OCI-LY1 (cell line): ENCODE data around the gene WDR74.

Source experiments
- H2AFZ ChIP-seq: fragments of 200-600 bp; sonication (generic), shearing (Covaris generic); 2 replicates; pipeline ENCODE4 v1.6.0; 2014; ENCODE audit warnings: antibody characterized with exemption, mild to moderate bottlenecking, low read length
- H3F3A ChIP-seq: fragments of 200-600 bp; sonication (generic), shearing (Covaris generic); 2 replicates; pipeline ENCODE4 v1.6.0; 2014; ENCODE audit warnings: mild to moderate bottlenecking, antibody characterized with exemption, low read length, moderate library complexity; ENCODE audit not compliant: insufficient read depth
- H3K27ac ChIP-seq: fragments of 200-600 bp; sonication (generic); 2 replicates; pipeline ENCODE4 v1.5.1; 2014; ENCODE audit warnings: low read length, mixed run types, mild to moderate bottlenecking, low read depth; ENCODE audit not compliant: poor library complexity, severe bottlenecking
- H3K27me3 ChIP-seq: fragments of 200-600 bp; sonication (generic); 2 replicates; pipeline ENCODE4 v1.6.0; 2014; ENCODE audit warnings: antibody characterized with exemption, mild to moderate bottlenecking, low read length, moderate library complexity; ENCODE audit not compliant: insufficient read depth
- H3K36me3 ChIP-seq: fragments of 200-600 bp; sonication (generic); 2 replicates; pipeline ENCODE4 v1.6.1; 2014; ENCODE audit warnings: mild to moderate bottlenecking, antibody characterized with exemption, low read length, moderate library complexity, mixed read lengths; ENCODE audit not compliant: insufficient read depth
- H3K4me1 ChIP-seq: fragments of 200-600 bp; sonication (generic); 2 replicates; pipeline ENCODE4 v1.5.1; 2014; ENCODE audit warnings: mild to moderate bottlenecking, low read length, moderate library complexity; ENCODE audit not compliant: insufficient read depth, severe bottlenecking
- H3K4me2 ChIP-seq: fragments of 200-600 bp; sonication (generic), shearing (Covaris generic); 2 replicates; pipeline ENCODE4 v1.6.1; 2014; ENCODE audit warnings: low read length
- H3K4me3 ChIP-seq: fragments of 200-600 bp; sonication (generic); 2 replicates; pipeline ENCODE4 v1.5.1; 2014; ENCODE audit warnings: low read length, low read depth, mild to moderate bottlenecking, mixed read lengths; ENCODE audit not compliant: poor library complexity, severe bottlenecking
- H3K79me2 ChIP-seq: fragments of 200-600 bp; shearing (Covaris generic); 2 replicates; pipeline ENCODE4 v1.6.1; 2016; ENCODE audit warnings: mixed run types, low read length, mixed read lengths; ENCODE audit not compliant: insufficient read depth
- H3K9ac ChIP-seq: fragments of 200-600 bp; sonication (generic), shearing (Covaris generic); 2 replicates; pipeline ENCODE4 v1.6.1; 2014; ENCODE audit warnings: mild to moderate bottlenecking, low read length, mixed read lengths
- H3K9me2 ChIP-seq: fragments of 200-600 bp; sonication (generic), shearing (Covaris generic); 2 replicates; pipeline ENCODE4 v1.6.1; 2014; ENCODE audit warnings: low read depth, mild to moderate bottlenecking, low read length, mixed read lengths
- H3K9me3 ChIP-seq: fragments of 200-600 bp; shearing (Covaris generic); 2 replicates; pipeline ENCODE4 v1.6.1; 2014; ENCODE audit warnings: low read length, mixed read lengths
- H4K20me1 ChIP-seq: fragments of 200-600 bp; sonication (generic), shearing (Covaris generic); 2 replicates; pipeline ENCODE4 v1.6.0; 2016; ENCODE audit warnings: mild to moderate bottlenecking, low read length; ENCODE audit not compliant: insufficient read depth
- EZH2 ChIP-seq: fragments of 200-600 bp; sonication (generic), shearing (Covaris generic); IDR thresholded peaks from 2 replicates; pipeline ENCODE4 v1.8.0; 2017; ENCODE audit warnings: borderline replicate concordance, mixed run types, mild to moderate bottlenecking, antibody characterized with exemption, low read length, moderate library complexity, mixed read lengths
- TF ChIP-seq, protein P1 (sequence below): fragments of 200-600 bp; sonication (generic), shearing (Covaris generic); IDR thresholded peaks from 2 replicates; pipeline ENCODE4 v1.5.1; 2017; ENCODE audit warnings: mild to moderate bottlenecking, antibody characterized with exemption, low read length, moderate library complexity, mixed read lengths

The WDR74 gene

DNA sequence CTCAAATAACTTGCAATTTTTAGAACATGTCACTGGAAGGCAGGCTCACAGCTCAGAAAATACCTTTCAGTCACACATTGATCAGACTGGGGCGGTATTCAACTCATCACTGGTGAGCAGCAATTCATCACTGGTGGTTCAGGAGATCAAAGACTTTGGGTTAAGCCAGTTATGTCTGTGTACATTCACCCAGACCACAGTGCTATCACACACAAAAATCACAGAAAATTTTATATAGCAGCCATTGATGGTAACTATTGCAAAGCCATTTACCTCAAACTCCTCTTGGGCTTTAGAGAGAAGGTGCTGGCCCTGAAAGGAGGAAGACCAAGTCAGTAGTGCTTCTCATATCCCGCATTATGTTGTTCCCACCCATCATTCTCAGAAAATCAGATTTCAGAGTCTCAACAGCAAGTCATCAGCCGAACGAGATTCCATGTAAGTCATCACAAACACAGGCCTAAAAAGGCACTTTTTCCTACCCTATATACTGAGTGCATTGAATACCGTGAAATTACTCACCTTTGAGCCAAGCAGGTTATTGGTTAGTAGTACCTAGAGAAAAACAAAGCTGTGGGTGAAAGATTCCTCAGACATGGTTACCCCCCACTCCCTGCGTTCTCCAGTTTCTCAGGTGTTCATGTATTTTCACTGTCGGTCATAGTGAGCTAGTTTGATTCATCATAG lies 14.0 kb upstream of the WDR74 start:
- Histone ChIP-seq H3K4me3 (peak overlapping the region; percentile 100), H3K36me3 (peaks cover 50% of the 10 kb centered on the region), H3K79me2 (peaks cover 42% of the 10 kb centered on the region), H3K4me1 (peaks cover 37% of the 10 kb centered on the region), H2AFZ (no peak overlapping the region), H3K9ac (peak overlapping the region; percentile 100), H4K20me1 (no peaks in the 10 kb centered on the region), H3K27ac (peak overlapping the region; percentile 92), H3K9me2 (no peaks in the 10 kb centered on the region), H3F3A (peaks cover 52% of the 10 kb centered on the region), H3K27me3 (no peaks in the 10 kb centered on the region), H3K9me3 (no peaks in the 10 kb centered on the region), H3K4me2 (peak overlapping the region; percentile 95)
- TF ChIP-seq, protein P1, sequence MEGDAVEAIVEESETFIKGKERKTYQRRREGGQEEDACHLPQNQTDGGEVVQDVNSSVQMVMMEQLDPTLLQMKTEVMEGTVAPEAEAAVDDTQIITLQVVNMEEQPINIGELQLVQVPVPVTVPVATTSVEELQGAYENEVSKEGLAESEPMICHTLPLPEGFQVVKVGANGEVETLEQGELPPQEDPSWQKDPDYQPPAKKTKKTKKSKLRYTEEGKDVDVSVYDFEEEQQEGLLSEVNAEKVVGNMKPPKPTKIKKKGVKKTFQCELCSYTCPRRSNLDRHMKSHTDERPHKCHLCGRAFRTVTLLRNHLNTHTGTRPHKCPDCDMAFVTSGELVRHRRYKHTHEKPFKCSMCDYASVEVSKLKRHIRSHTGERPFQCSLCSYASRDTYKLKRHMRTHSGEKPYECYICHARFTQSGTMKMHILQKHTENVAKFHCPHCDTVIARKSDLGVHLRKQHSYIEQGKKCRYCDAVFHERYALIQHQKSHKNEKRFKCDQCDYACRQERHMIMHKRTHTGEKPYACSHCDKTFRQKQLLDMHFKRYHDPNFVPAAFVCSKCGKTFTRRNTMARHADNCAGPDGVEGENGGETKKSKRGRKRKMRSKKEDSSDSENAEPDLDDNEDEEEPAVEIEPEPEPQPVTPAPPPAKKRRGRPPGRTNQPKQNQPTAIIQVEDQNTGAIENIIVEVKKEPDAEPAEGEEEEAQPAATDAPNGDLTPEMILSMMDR = no peak
- TF ChIP-seq EZH2 = no peak

DNA sequence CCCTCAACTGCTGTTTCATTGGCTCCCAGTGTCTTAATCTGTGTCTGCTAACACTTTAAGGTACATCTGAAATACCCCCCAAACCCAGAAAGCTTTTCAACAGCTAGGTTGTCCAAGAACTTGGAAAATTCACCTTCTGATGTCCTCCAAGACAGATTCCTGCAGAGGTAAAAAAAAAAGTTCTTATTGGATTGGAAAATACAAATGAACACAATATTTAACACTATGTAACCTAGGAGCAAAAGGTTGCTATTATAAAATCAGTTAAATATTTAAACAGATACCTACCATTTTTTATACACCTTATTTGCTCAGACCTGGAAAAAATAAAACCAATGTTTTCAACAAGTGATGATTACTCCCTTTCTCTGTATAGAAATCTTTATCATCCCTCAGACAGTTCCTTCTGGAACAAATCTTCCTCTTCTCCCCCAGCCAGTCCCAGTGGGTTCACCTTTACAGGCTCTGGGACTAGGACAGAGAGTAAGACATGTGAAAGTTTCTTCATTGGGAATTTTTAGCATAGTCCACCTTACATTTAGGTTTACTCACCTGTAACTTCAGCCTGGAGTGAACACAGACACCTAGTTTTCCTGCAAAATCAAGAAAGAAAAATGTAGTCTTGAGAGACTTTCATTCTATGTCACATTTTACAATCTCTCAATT lies 13.3 kb upstream of the WDR74 start:
- Histone ChIP-seq H3K36me3 (peaks cover 50% of the 10 kb centered on the region), H3K9me2 (no peaks in the 10 kb centered on the region), H3K79me2 (peaks cover 35% of the 10 kb centered on the region), H3K27me3 (no peaks in the 10 kb centered on the region), H3K4me3 (peak overlapping the region; percentile 100), H3K9me3 (no peaks in the 10 kb centered on the region), H2AFZ (no peak overlapping the region), H3F3A (peaks cover 52% of the 10 kb centered on the region), H4K20me1 (no peaks in the 10 kb centered on the region), H3K4me2 (peak overlapping the region; percentile 95), H3K9ac (no peak overlapping the region), H3K27ac (no peak overlapping the region), H3K4me1 (peaks cover 29% of the 10 kb centered on the region)
- TF ChIP-seq EZH2 = no peak
- TF ChIP-seq, protein P1 = no peak

DNA sequence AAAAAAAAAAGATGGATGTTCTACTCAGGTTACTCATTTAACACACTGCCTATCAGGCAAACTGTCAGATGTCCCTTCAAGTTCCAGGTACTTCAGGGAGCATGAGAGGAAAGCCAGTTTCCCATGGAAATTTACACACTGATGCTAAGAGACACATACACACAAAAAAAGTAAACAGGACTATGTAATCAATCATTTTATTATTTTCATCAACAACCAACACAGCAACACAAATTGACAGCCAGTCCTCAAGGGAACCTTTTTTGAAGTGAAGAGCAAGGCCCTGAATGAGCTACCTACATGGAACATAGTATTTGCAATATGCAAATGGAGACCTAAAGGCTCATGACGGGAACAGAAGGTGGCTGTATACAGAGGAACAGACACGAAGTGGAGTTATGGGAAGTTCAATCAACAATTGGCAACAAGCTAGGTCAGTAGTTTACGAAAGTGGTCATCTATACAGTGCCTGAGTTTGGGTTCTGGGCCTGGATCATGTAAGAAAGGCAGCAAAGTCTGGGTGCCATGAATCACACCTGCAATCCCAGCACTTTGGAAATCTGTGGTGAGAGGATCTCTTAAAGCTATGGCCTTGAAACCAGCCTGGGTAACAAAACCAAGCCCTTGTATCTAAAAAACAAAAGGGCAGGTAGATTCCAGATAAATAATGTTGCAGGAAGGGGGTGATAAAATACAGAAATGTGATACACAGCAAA lies 12.6 kb upstream of the WDR74 start:
- no peaks in the 10 kb centered on the region for H3K9me2 ChIP-seq
- H3K27me3 ChIP-seq = no peaks in the 10 kb centered on the region
- peaks cover 52% of the 10 kb centered on the region for H3F3A ChIP-seq
- H3K9me3 ChIP-seq = no peaks in the 10 kb centered on the region
- peaks cover 45% of the 10 kb centered on the region for H3K36me3 ChIP-seq
- no peak overlapping the region; the same call in 1 of the 2 replicates for H3K9ac ChIP-seq
- H3K4me1 ChIP-seq = peaks cover 22% of the 10 kb centered on the region
- no peaks in the 10 kb centered on the region for H4K20me1 ChIP-seq
- peak overlapping the region; percentile 29 for H3K27ac ChIP-seq
- H2AFZ ChIP-seq = no peak overlapping the region
- no peak for TF ChIP-seq EZH2
- TF ChIP-seq, protein P1 = no peak
- no peak overlapping the region for H3K4me3 ChIP-seq
- peak overlapping the region; percentile 95; the same call in 1 of the 2 replicates for H3K4me2 ChIP-seq
- H3K79me2 ChIP-seq = peaks cover 28% of the 10 kb centered on the region
